D721Med (cell line): Measurements from ENCODE around the gene SLC48A1.

ENCODE experiments used
- DNase-seq: peaks from one replicate; pipeline ENCODE4 v3.0.0; 2011; ENCODE audit warnings: low spot score; ENCODE audit not compliant: insufficient read length
- FAIRE-seq: peaks from 2 replicates; lab custom pipeline; 2011; peaks lifted over from hg19 to GRCh38; lab: Jason Lieb, UNC
- TF ChIP-seq, protein P1 (sequence below): IDR thresholded peaks from 2 replicates; pipeline ENCODE4 v1.5.1; 2012; ENCODE audit warnings: mild to moderate bottlenecking, control low read depth; ENCODE audit not compliant: insufficient read depth; ENCODE audit errors: missing control alignments

The SLC48A1 gene

DNA sequence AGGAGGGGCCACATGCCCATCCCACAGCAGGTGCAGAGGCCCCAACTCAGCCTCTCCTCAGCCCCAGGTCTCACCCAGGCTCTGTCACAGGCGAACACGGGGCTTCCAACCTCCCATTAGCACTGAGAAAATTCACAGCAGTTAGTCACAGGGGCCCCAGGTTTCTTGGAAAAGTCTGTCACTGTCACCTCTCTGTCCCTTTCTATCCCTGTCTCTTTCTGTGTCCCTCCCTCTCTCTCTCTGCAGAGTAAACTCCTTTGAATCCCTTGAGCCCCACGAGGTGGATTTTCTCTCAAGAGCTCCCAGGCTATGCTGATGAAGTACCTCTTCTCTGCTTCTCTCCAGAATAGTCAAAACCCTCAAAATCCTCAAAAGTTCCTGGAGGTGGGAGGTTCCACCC, 33.7 kb upstream of the SLC48A1 start:
- no peak for FAIRE-seq
- DNase-seq: no peak
- TF ChIP-seq, protein P1, sequence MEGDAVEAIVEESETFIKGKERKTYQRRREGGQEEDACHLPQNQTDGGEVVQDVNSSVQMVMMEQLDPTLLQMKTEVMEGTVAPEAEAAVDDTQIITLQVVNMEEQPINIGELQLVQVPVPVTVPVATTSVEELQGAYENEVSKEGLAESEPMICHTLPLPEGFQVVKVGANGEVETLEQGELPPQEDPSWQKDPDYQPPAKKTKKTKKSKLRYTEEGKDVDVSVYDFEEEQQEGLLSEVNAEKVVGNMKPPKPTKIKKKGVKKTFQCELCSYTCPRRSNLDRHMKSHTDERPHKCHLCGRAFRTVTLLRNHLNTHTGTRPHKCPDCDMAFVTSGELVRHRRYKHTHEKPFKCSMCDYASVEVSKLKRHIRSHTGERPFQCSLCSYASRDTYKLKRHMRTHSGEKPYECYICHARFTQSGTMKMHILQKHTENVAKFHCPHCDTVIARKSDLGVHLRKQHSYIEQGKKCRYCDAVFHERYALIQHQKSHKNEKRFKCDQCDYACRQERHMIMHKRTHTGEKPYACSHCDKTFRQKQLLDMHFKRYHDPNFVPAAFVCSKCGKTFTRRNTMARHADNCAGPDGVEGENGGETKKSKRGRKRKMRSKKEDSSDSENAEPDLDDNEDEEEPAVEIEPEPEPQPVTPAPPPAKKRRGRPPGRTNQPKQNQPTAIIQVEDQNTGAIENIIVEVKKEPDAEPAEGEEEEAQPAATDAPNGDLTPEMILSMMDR: no peak

DNA sequence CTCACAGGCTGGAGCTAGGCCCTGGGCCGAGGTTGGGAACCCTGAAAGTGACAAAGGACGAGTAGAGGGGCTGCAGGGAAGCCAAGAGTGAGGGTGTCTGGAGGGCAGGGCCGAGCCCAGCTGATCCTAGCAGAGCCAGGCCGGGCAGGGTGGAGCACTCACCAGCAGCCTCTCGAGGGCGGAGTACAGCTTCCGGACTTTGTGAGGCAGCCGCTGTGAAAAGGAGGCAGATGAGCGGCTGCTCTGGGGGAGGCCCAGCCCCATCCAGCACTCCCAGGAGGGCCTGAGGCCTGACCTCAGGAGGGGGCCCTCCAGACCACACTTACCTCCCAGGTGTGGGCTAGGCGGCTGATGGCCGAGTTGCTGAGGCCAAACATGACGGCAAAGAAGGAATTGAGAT, 33.1 kb upstream of the SLC48A1 start:
- FAIRE-seq (no peak), DNase-seq (no peak)
- TF ChIP-seq, protein P1: no peak

DNA sequence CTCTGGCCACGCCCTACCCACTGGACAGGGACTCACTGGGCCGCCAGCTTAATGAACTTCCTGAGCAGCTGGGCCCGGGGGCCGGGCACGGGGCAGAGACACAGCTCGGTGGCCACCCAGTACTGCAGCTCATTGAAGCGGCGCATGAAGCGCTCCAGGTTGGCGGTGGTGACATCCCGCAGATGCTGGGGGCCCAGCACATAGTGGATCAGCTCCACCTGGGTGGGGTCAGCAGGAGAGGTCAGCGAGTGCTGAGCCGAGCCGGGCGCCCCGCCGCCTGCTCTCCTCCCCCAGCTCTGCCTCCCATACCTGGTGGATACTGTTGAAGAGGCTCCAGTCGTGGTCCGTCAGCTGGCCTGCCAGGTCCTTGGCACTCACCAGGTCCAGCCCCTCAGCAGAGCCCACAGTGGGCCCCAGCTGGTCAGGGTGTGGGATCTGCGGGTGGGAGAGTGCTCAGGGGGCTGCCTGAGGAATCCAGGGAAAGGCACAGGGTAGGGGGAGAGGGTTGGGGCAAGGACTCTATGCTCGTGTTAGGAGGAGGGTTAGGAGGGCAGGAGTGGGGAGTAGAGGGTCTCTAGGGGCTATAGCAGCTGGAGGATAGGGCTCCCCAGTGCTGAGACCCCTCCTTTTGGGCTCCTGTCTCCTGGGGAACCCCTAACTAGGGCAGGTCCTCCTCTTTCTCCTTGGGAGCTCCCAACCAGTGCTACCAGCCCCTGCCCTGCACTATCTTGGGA, 32.3 kb upstream of the SLC48A1 start:
- FAIRE-seq: no peak
- no peak for DNase-seq
- TF ChIP-seq, protein P1: no peak

DNA sequence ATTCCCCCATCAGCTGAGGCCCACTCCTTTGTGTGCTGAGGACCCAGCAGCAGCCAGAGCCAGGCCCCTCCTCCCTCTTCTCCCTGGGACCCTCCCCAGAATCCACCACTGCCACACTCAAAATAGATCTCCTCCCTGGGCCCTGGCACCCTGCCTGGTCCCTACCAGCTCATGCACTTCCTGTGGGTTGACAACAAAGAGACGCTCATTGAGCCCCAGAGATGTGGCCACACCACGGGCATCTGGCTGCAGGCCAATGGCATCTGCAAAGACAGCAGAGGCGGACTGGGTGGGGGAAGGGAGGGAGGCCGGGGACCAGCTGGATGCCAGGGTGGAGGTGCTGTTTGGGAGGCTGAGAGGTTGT, 31.7 kb upstream of the SLC48A1 start:
- TF ChIP-seq, protein P1: no peak
- DNase-seq (no peak), FAIRE-seq (no peak)

DNA sequence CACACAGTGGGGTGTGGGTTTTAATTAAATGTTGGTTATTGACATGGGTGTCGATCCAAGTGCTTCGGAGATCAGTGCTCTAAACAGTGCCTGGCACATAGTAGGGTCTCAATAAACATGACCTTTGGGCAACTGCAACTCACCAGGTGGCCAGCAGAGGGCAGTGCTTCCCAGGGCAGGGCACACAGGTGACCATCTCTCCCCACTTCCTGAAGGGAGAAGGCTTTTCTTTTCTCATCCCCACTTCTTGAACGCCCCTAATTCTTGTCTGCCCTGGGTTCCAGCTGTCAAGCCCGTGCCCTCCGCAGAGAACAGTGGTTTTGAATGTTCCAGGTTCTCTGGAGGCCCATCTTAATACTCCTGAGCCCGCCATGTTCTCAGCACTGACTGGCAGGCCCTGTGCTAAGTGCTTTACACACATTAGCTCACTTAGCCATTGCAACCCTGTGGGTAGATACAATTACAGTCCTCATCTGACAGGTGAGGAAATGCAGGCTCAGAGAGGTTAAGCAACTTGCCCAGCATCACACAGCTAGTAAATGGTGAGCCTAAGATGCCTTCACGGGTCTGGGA, 30.7 kb upstream of the SLC48A1 start:
- peak; percentile 60 for DNase-seq
- TF ChIP-seq, protein P1: peak; percentile 91
- no peak for FAIRE-seq

DNA sequence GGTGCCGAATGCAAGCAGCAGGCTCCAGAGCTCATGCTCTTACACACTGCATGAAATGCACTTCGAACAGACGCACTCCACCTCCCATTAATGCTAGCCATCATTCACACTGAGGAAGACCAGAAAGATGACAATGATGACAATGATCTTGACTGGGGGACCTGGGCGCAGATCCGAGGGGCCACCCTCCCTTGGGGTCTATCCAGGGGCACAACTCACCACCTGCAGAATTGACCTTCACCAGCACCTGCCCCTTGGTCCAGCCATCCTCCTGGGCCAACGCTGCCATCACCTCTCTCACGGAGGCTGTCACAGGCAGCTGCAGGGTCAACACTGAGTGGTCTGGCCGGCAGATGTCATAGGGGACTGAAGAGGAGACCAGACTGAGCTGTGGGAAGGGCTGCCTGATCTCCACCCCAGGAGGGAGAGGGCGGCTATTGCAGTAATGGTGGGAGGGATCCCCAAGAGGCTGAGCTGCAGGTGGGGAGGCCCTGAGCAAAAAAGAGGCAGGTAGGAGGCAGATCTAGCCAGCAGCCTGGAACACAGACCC, 29.7 kb upstream of the SLC48A1 start:
- FAIRE-seq: no peak
- TF ChIP-seq, protein P1: no peak

More for the DNA sequence above, 29.7 kb upstream of the SLC48A1 start:
- no peak for DNase-seq
